ENCODE results near the gene TBC1D16. TPM values are rescaled to one million over a fixed set of nuclear protein-coding genes. Genes with fewer than 3 reads are reported as not detected.

TBC1D16 gene
- total RNA-seq, 1 donor from 2014 or later: 24.7 TPM

DNA sequence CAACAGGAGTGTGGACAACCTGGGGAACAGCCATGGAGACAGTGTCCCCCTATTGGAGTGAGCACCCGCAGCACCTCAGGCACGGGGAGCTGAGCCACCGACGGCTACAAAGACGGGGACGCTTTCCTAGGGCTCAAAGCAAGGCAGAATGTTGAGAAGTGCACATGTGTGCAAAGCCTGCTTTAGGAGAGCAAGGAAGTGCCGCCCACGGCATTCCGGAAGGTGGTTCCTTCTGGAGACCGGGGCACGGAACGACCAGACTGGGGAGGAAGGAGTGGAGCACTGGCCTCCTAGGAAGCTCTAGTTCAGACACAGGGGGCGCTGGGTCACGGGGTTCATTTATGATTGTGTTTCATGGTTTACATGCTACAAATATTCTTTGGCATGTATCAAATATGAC lies 52.2 kb downstream of the TBC1D16 start:
- Histone ChIP-seq H3K36me3 (no peaks in the 10 kb centered on the region), H3K9me3 (no peaks in the 10 kb centered on the region), H3K27ac (no peak overlapping the region), H3K4me1 (peaks cover 14% of the 10 kb centered on the region), H3K27me3 (ENCODE audit: low read depth) (no peaks in the 10 kb centered on the region), H3K4me3 (no peak overlapping the region)
- TF ChIP-seq, protein P1, sequence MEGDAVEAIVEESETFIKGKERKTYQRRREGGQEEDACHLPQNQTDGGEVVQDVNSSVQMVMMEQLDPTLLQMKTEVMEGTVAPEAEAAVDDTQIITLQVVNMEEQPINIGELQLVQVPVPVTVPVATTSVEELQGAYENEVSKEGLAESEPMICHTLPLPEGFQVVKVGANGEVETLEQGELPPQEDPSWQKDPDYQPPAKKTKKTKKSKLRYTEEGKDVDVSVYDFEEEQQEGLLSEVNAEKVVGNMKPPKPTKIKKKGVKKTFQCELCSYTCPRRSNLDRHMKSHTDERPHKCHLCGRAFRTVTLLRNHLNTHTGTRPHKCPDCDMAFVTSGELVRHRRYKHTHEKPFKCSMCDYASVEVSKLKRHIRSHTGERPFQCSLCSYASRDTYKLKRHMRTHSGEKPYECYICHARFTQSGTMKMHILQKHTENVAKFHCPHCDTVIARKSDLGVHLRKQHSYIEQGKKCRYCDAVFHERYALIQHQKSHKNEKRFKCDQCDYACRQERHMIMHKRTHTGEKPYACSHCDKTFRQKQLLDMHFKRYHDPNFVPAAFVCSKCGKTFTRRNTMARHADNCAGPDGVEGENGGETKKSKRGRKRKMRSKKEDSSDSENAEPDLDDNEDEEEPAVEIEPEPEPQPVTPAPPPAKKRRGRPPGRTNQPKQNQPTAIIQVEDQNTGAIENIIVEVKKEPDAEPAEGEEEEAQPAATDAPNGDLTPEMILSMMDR (IDR thresholded peaks at IDR 0.05): no peak
- peak; percentile 59 for DNase-seq
- intact Hi-C loops (cut with DNase I): no loop called here
- no peak for ATAC-seq

DNA sequence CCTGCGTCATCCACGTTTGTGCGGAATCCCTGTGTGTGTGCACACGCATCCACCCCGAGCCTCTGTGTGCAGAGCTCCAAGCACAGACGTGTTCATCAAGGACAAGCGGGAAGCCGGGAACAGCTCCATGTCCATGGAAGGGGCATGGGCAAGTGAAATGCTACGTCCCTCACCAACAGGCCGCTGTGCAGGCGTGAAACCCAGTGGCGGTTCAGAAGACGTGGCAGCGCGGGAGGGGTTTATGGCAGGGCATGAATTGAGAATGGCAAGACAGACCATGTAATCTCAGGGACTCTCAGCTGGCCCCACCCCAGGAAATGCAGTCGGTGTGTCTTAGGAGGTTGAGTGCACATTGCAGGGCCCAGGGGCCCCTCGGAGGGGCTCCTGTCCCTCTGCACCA lies 52.7 kb downstream of the TBC1D16 start:
- ATAC-seq: no peak
- intact Hi-C loops (cut with DNase I): no loop called here
- TF ChIP-seq, protein P1 (IDR thresholded peaks at IDR 0.05): no peak

DNA sequence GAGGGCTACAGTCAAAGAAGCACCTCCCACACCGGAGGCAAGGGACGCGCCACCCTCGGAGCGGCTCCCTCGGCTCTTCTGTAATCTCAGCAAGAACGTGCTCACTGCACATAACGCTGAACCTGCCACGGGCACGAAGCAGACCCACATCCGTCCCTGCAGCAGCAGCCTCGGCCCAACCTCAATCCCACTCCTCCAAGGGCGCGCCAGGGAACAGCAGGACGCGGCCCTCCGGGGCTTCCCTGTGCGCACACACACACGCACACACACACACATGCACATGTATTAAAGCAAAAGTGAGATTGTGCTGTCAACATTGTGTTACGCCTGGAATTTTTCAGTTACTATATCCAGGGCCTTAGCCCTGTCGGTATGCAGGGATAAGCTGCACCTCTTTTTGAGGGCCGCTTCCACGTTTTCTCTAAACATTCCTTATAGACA lies 54.0 kb downstream of the TBC1D16 start:
- ATAC-seq: no peak
- Histone ChIP-seq H3K9me3 (no peaks in the 10 kb centered on the region), H3K4me1 (peaks cover 6% of the 10 kb centered on the region), H3K27ac (no peak overlapping the region), H3K4me3 (no peak overlapping the region), H3K27me3 (ENCODE audit: low read depth) (no peaks in the 10 kb centered on the region), H3K36me3 (peaks cover 6% of the 10 kb centered on the region)
- peak; percentile 29 for DNase-seq
- intact Hi-C loops (cut with DNase I): no loop called here
- TF ChIP-seq, protein P1 (IDR thresholded peaks at IDR 0.05): no peak

More for the DNA sequence above, 52.7 kb downstream of the TBC1D16 start:
- Histone ChIP-seq H3K27me3 (ENCODE audit: low read depth) (no peaks in the 10 kb centered on the region), H3K9me3 (no peaks in the 10 kb centered on the region), H3K36me3 (peaks cover 1% of the 10 kb centered on the region), H3K27ac (no peak overlapping the region), H3K4me1 (peaks cover 14% of the 10 kb centered on the region), H3K4me3 (no peak overlapping the region)
- peak; percentile 41 for DNase-seq

DNA sequence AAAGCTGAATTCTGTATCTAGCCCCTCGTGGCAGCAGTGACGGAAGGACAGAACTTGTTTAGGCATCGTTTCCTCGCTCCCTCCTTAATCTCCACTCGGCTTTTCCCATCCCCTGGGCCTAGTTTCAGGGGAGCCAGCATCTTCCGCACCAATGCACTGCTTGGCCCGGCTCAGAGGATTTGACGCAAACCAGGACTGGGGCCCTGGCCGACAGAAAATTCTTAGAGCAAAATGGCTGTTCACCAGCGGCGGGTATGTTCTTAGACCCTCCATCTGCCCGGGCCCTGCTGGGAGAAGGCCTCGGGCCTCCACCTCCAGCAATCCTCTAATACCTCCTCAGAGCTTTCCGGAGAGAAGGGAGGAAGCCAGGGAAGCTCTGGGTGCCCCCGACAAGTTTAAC lies 54.6 kb downstream of the TBC1D16 start:
- H3K27ac ChIP-seq: no peak overlapping the region
- DNase-seq (peak; percentile 15), ATAC-seq (no peak)
- peaks cover 6% of the 10 kb centered on the region for H3K36me3 ChIP-seq
- H3K4me1 ChIP-seq: no peaks in the 10 kb centered on the region
- no peaks in the 10 kb centered on the region for H3K27me3 ChIP-seq (ENCODE audit: low read depth)
- H3K4me3 ChIP-seq: no peak overlapping the region
- intact Hi-C loops (cut with DNase I): no loop called here
- TF ChIP-seq, protein P1 (IDR thresholded peaks at IDR 0.05): no peak
- no peaks in the 10 kb centered on the region for H3K9me3 ChIP-seq

DNA sequence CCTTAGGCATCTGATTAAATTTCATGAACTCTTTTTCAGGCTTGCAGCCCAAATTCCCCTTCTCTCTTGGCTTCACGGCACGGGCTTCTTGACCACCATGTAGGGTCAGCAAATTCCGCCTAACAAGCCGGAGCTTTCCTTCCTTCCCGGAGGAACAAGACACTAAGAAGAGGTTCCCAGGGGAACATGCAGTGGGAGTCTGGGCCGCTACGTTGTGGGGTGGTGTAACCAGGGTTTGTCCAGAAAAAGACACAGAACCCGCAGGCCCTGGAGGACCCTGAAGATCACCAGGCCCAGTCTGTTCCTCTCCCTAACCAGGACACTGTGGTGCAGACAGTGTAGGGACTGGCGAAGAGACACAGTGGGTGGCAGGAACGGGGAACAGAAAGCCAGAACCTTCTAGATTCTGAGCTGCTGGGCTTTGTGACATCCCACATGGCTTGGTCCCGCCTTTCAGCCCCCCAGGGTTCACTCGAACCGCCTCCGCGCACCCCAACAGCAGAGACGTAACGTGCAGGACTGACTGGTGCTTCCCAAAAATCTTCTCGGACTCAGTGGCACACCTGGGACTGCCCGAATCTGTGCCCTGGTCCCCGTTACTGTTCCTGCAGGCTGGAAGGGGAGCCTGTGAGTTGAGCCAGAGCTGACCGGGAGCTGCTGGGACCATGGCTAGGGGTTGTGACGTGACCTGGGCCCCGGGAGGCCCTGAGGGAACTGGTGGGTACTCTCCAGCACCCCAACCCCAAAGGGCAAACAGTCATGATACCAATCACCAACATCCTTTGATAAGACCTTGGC lies 55.2 kb downstream of the TBC1D16 start:
- no peaks in the 10 kb centered on the region for H3K9me3 ChIP-seq
- no peak overlapping the region for H3K4me3 ChIP-seq
- DNase-seq (peak; percentile 14), ATAC-seq (no peak)
- intact Hi-C loops (cut with DNase I): no loop called here
- H3K4me1 ChIP-seq: no peaks in the 10 kb centered on the region
- TF ChIP-seq, protein P1 (IDR thresholded peaks at IDR 0.05): no peak
- no peak overlapping the region for H3K27ac ChIP-seq
- H3K36me3 ChIP-seq: peaks cover 6% of the 10 kb centered on the region
- H3K27me3 ChIP-seq (ENCODE audit: low read depth): no peaks in the 10 kb centered on the region

Data from lower lobe of right lung (tissue), 2 donors.